Stomach (tissue), 4 donors: ENCODE data around the gene HIBCH.

Experiments
- CTCF ChIP-seq, 7 experiments: fragments of 450-650 bp in 4 of 7; fragments of 200-600 bp in 3 of 7; sonication (generic) in 3 of 7; IDR thresholded peaks; one replicate each; pipeline ENCODE4 v1.5.1; 2016 to 2019; ENCODE audit warnings: antibody characterized with exemption in 7 of 7, control low read depth in 2 of 7, mild to moderate bottlenecking in 1 of 7
- POLR2A ChIP-seq, 4 donors: fragments of 450-650 bp; IDR thresholded peaks; one replicate each; pipeline ENCODE4 v1.6.1; 2016; ENCODE audit warnings: antibody characterized with exemption in 4 of 4, control low read depth in 2 of 4, mild to moderate bottlenecking in 1 of 4, moderate library complexity in 1 of 4
- POLR2AphosphoS5 ChIP-seq, 3 donors: sonication (generic); formaldehyde crosslinking; IDR thresholded peaks; one replicate each; pipeline ENCODE4 v1.6.1; 2016; ENCODE audit warnings: antibody characterized with exemption in 3 of 3

- no peak for TF ChIP-seq CTCF (IDR thresholded peaks at IDR 0.05)
- TF ChIP-seq POLR2A (IDR thresholded peaks at IDR 0.05), result no peak
- no peak for TF ChIP-seq POLR2AphosphoS5 (IDR thresholded peaks at IDR 0.05)
Measured at GRCh38 chr2:190219186-190219585, 100.4 kb downstream of the HIBCH start.
